CD14-positive monocyte (primary cell): ENCODE results near the gene SGSH. TPM values are rescaled to one million over a fixed set of nuclear protein-coding genes. Genes with fewer than 3 reads are reported as not detected.

ENCODE experiments used
- DNase-seq, 3 donors: peaks; one replicate each; pipeline ENCODE4 v3.0.0-alpha.2; 2011 to 2022
- H2AFZ ChIP-seq: 2 replicates; pipeline ENCODE4 v1.6.0; 2012; ENCODE audit warnings: mild to moderate bottlenecking, low read depth, low read length, inconsistent platforms; ENCODE audit not compliant: insufficient read depth, poor library complexity, severe bottlenecking
- H3K27ac ChIP-seq, 2 donors: 1 replicate in 1 of 2; 2 replicates in 1 of 2; pipeline ENCODE4 v1.5.1; 2012 to 2013; ENCODE audit warnings: low read length in 2 of 2, control low read depth in 1 of 2, inconsistent platforms in 1 of 2, low read depth in 1 of 2, mild to moderate bottlenecking in 1 of 2
- H3K27me3 ChIP-seq, 2 donors: one replicate each; pipeline versions ENCODE4 v1.6.0 to v1.6.1; 2011 to 2013; ENCODE audit warnings: low read length in 2 of 2; ENCODE audit not compliant: control insufficient read depth in 2 of 2, insufficient read depth in 2 of 2
- H3K36me3 ChIP-seq, 2 donors: replicated peaks in 1 of 2; 1 replicate in 1 of 2; 2 replicates in 1 of 2; pipeline versions ENCODE4 v1.5.1 to v1.6.1; 2012 to 2013; ENCODE audit warnings: low read length in 2 of 2, control low read depth in 1 of 2, inconsistent platforms in 1 of 2, mild to moderate bottlenecking in 1 of 2; ENCODE audit not compliant: insufficient read depth in 2 of 2, control insufficient read depth in 1 of 2
- H3K4me1 ChIP-seq, 2 donors: 1 replicate in 1 of 2; 2 replicates in 1 of 2; pipeline versions ENCODE4 v1.5.1 to v1.6.1; 2012 to 2013; ENCODE audit warnings: low read length in 2 of 2, control low read depth in 1 of 2, inconsistent platforms in 1 of 2, mild to moderate bottlenecking in 1 of 2, moderate library complexity in 1 of 2; ENCODE audit not compliant: insufficient read depth in 2 of 2, control insufficient read depth in 1 of 2
- H3K4me2 ChIP-seq: replicated peaks from 2 replicates; pipeline ENCODE3; 2012; ENCODE audit warnings: low read length, moderate library complexity, mild to moderate bottlenecking; ENCODE audit not compliant: poor library complexity, severe bottlenecking; ENCODE audit errors: extremely low read depth
- H3K4me3 ChIP-seq, 3 experiments: fragments of 200-600 bp in 1 of 3; sonication (generic) in 1 of 3; replicated peaks in 1 of 3; 1 replicate in 2 of 3; 2 replicates in 1 of 3; pipeline ENCODE4 v1.5.1; 2011 to 2013; ENCODE audit warnings: low read length in 3 of 3, mild to moderate bottlenecking in 3 of 3, control low read depth in 2 of 3, low read depth in 2 of 3, inconsistent platforms in 1 of 3, moderate library complexity in 1 of 3
- H3K79me2 ChIP-seq: 2 replicates; pipeline ENCODE4 v1.6.0; 2012; ENCODE audit warnings: mild to moderate bottlenecking, control low read depth, inconsistent platforms, low read length, moderate library complexity; ENCODE audit not compliant: insufficient read depth
- H3K9ac ChIP-seq: 2 replicates; pipeline ENCODE4 v1.6.0; 2017; ENCODE audit warnings: low read length, mild to moderate bottlenecking; ENCODE audit not compliant: insufficient read depth, poor library complexity, severe bottlenecking
- H3K9me3 ChIP-seq, 2 donors: replicated peaks in 1 of 2; 1 replicate in 1 of 2; 2 replicates in 1 of 2; pipeline versions ENCODE4 v1.5.1 to v1.6.1; 2012 to 2013; ENCODE audit warnings: low read length in 2 of 2, control low read depth in 1 of 2; ENCODE audit not compliant: control insufficient read depth in 1 of 2, insufficient read depth in 1 of 2
- H4K20me1 ChIP-seq: 2 replicates; pipeline ENCODE4 v1.6.0; 2012; ENCODE audit warnings: mild to moderate bottlenecking, low read length, control low read depth, moderate library complexity; ENCODE audit not compliant: insufficient read depth
- H3K27ac Mint-ChIP-seq, 7 donors: one replicate each; pipeline ENCODE4 v1.8.0; 2020; ENCODE audit warnings: mild to moderate bottlenecking in 7 of 7, mixed read lengths in 7 of 7, moderate library complexity in 6 of 7, inconsistent platforms in 2 of 7
- H3K27me3 Mint-ChIP-seq, 3 donors: one replicate each; pipeline ENCODE4 v1.8.0; 2021 to 2022; ENCODE audit warnings: low read depth in 3 of 3, mild to moderate bottlenecking in 3 of 3, mixed read lengths in 3 of 3, moderate library complexity in 3 of 3, inconsistent platforms in 1 of 3
- H3K36me3 Mint-ChIP-seq, 2 donors: one replicate each; pipeline ENCODE4 v1.8.0; 2020; ENCODE audit warnings: mixed read lengths in 2 of 2, inconsistent platforms in 1 of 2, mild to moderate bottlenecking in 1 of 2
- H3K4me1 Mint-ChIP-seq: one replicate; pipeline ENCODE4 v1.8.0; 2020; ENCODE audit warnings: mild to moderate bottlenecking, mixed read lengths
- H3K4me3 Mint-ChIP-seq, 2 donors: one replicate each; pipeline ENCODE4 v1.8.0; 2020; ENCODE audit warnings: mild to moderate bottlenecking in 2 of 2, mixed read lengths in 2 of 2, moderate library complexity in 1 of 2
- H3K9me3 Mint-ChIP-seq, 7 donors: one replicate each; pipeline ENCODE4 v1.8.0; 2020 to 2022; ENCODE audit warnings: mixed read lengths in 7 of 7, mild to moderate bottlenecking in 6 of 7, moderate library complexity in 6 of 7, inconsistent platforms in 2 of 7
- WGBS: methylation state at CpG from one replicate; pipeline ENCODE4 v1.1.5; 2013; ENCODE audit warnings: missing lambda C conversion rate; ENCODE audit not compliant: insufficient coverage; 5-methylcytosine and 5-hydroxymethylcytosine counted together
- intact Hi-C, 2 donors: fragments of 100-400 bp; cut with micrococcal nuclease; formaldehyde crosslinking; loops; one replicate each; pipeline versions ENCODE4 v1.15.0 to v1.15.1; 2023
- polyA plus RNA-seq, 3 donors: library from polyadenylated mRNA; depleted of rRNA in 1 of 3; unstranded in 2 of 3; stranded (reverse) in 1 of 3; fragments of 300-500 nt in 2 of 3; fragments of >200 nt in 1 of 3; fragmentation: Illumina TruSeq in 2 of 3; gene quantifications; 1 replicate in 2 of 3; 2 replicates in 1 of 3; pipeline ENCODE4 v1.2.3, GENCODE V29; 2012 to 2021
- TF ChIP-seq, protein P1 (sequence below): fragments of 200-600 bp; IDR thresholded peaks from one replicate; pipeline ENCODE4 v1.8.0; 2022; ENCODE audit warnings: antibody characterized with exemption, mild to moderate bottlenecking

Gene SGSH
- polyA plus RNA-seq, 3 donors, result 21.1 to 193 (median 31.3) TPM

DNA sequence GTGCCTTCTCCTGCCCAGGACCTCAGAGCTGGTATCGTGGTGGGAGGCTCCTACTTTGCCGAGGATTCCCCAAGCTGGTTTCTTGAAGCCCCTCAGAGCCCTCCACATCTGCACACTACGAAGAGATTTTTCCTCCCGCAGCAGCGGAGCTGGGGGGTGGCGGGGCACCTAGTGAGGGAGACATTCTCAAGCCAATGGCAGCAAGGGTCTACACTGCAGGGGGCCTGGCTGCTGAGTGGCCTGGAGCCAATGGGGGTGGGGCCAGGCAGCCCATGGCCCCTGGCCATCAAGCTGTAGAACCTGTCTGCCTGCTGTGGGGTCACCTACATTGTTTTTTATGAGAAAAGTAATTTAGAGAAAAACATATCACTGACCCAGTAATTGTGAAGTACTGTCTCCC lies 5.1 kb upstream of the SGSH start:
- H3K4me1 Mint-ChIP-seq, result peaks cover 3% of the 10 kb centered on the region
- H3K9ac ChIP-seq, result no peak overlapping the region
- H3K27ac Mint-ChIP-seq, result no peak overlapping the region
- H3K9me3 Mint-ChIP-seq, result peaks cover 0 to 5% (median 0%) of the 10 kb centered on the region in 7 donors
- TF ChIP-seq, protein P1, sequence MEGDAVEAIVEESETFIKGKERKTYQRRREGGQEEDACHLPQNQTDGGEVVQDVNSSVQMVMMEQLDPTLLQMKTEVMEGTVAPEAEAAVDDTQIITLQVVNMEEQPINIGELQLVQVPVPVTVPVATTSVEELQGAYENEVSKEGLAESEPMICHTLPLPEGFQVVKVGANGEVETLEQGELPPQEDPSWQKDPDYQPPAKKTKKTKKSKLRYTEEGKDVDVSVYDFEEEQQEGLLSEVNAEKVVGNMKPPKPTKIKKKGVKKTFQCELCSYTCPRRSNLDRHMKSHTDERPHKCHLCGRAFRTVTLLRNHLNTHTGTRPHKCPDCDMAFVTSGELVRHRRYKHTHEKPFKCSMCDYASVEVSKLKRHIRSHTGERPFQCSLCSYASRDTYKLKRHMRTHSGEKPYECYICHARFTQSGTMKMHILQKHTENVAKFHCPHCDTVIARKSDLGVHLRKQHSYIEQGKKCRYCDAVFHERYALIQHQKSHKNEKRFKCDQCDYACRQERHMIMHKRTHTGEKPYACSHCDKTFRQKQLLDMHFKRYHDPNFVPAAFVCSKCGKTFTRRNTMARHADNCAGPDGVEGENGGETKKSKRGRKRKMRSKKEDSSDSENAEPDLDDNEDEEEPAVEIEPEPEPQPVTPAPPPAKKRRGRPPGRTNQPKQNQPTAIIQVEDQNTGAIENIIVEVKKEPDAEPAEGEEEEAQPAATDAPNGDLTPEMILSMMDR, result no peak
- H3K27me3 Mint-ChIP-seq, result peaks cover 36 to 59% (median 39%) of the 10 kb centered on the region in 3 donors
- H3K36me3 ChIP-seq, result no peaks in the 10 kb centered on the region
- 100% methylated on average over 3 of the region's 6 CpGs for WGBS
- intact Hi-C loops, result no loop called here
- H3K4me2 ChIP-seq, result no peak overlapping the region
- DNase-seq, result no peak
- no peak overlapping the region for H3K27ac ChIP-seq
- no peak overlapping the region for H3K4me3 Mint-ChIP-seq
- peaks cover 15 to 20% of the 10 kb centered on the region in 2 donors for H3K36me3 Mint-ChIP-seq
- H3K79me2 ChIP-seq, result no peaks in the 10 kb centered on the region
- H4K20me1 ChIP-seq, result no peaks in the 10 kb centered on the region
- H3K9me3 ChIP-seq, result no peaks in the 10 kb centered on the region
- H3K27me3 ChIP-seq, result peaks cover 3 to 28% of the 10 kb centered on the region in 2 donors
- no peak overlapping the region for H3K4me3 ChIP-seq
- no peak overlapping the region for H2AFZ ChIP-seq
- peaks cover 4 to 9% of the 10 kb centered on the region in 2 donors for H3K4me1 ChIP-seq

DNA sequence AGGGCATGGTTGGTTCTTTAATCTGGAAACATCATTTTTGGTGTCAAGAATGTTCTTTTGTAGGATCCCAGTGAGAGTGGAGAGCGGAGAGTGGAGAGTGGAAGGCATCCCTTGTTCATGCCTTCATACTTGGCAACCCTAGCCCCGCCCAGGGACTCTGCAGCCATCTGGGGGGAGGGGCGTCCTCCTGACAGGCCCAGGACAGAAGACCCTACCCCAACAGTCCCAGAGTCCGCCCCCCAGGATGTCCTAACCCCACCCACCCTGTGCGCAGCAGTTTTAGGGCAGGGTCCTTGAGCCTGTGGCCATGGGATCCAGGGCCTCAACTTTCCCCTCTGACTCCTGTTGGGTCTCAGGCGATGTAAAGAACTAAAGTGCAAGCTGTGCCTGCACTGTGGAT lies 4.5 kb upstream of the SGSH start:
- Histone ChIP-seq H3K4me1 (peaks cover 4 to 9% of the 10 kb centered on the region in 2 donors), H3K9ac (no peak overlapping the region), H3K79me2 (peaks cover 4% of the 10 kb centered on the region), H2AFZ (no peak overlapping the region), H3K4me3 (no peak overlapping the region), H3K36me3 (no peaks in the 10 kb centered on the region), H3K9me3 (no peaks in the 10 kb centered on the region), H4K20me1 (peaks cover 3% of the 10 kb centered on the region), H3K27ac (no peak overlapping the region), H3K27me3 (peaks cover 3 to 28% of the 10 kb centered on the region in 2 donors), H3K4me2 (no peak overlapping the region)
- H3K4me1 Mint-ChIP-seq, result peaks cover 3% of the 10 kb centered on the region
- peaks cover 36 to 60% (median 39%) of the 10 kb centered on the region in 3 donors for H3K27me3 Mint-ChIP-seq
- peaks cover 11 to 20% of the 10 kb centered on the region in 2 donors for H3K36me3 Mint-ChIP-seq
- DNase-seq, result no peak
- no peak overlapping the region for H3K27ac Mint-ChIP-seq
- WGBS, result 100% methylated on average over 2 of the region's 6 CpGs
- H3K9me3 Mint-ChIP-seq, result peaks cover 0 to 5% (median 0%) of the 10 kb centered on the region in 7 donors
- TF ChIP-seq, protein P1, result no peak
- intact Hi-C loops, result loop anchor here (5.0 kb wide), 1 partner anchor 38 kb away; the partner anchor contains the start of gene RNF213 (in 2 of the 2)
- H3K4me3 Mint-ChIP-seq, result peak overlapping the region in 1 of 2 donors; percentile 7
